HG02973 (cell line): ENCODE data around the gene MICALL2.

ENCODE experiments used
- ATAC-seq: cut with Tn5 transposase; IDR thresholded peaks from one replicate; pipeline ENCODE4 v1.9.1; 2021; ENCODE audit warnings: moderate library complexity; ENCODE audit not compliant: unreplicated experiment

Gene MICALL2

GRCh38 chr7:1434891-1435670 is 24.2 kb downstream of the MICALL2 start:
- no peak for ATAC-seq

DNA sequence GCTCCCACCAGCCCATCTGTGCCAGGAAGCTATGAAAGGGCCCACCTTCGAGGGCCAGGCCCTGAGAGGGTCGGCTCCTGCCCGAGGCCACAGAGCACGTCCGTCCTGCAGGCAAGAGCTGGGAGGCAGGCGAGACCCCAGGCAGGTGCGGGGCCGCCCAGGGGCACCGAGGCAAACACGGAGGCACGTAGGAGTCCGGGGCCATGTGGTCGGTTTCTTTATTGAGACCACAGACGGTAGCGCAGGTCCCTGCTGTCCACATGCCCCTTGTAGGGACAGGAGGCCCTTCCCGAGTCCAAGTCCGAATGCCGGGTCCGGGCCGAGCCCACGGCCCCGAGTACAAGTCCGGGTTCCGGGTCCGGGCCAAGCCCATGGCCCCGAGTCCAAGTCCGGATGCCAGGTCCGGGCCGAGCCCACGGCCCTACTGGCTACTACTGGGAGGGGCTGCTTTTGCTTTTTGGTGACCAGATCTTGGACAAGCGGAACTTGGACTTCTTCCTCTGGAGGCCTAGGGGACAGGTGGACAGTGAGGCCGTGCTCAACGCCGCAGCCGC is 25.0 kb downstream of the MICALL2 start:
- ATAC-seq, result no peak

- ATAC-seq, result no peak
Measured at GRCh38 chr7:1433128-1433920, 25.9 kb downstream of the MICALL2 start.

DNA sequence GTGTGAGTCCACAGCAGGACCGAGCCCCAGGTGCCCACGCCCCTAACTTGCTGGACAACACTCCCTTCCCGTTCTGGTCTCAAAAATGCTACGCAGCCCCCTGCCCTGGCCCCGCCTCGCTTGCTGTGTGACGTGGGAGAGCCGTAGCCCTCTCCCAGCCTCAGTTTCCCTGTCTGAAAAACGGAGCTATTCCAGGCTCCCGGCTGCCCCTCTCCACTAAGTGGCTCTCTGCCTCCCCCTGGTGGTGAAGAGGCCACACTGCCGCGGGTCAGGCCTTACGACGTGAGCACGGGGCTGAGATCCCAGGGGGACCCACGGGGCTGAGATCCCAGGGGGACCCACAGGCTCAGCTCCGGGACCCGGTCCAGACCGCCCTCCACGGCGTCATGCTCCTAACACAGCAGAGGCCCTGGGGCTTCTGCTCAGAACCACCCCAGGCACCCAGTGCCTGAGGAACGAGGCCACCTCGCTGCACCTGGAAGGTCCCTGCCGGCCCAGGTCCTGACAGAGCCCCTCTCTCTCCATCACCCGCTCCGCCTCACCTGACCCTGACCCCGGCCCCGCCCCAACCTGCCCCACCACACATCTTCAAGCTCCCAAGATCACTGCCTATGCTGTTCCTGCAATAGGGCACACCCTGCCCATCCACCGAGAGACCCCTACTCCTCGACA is 26.7 kb downstream of the MICALL2 start:
- ATAC-seq, result no peak

DNA sequence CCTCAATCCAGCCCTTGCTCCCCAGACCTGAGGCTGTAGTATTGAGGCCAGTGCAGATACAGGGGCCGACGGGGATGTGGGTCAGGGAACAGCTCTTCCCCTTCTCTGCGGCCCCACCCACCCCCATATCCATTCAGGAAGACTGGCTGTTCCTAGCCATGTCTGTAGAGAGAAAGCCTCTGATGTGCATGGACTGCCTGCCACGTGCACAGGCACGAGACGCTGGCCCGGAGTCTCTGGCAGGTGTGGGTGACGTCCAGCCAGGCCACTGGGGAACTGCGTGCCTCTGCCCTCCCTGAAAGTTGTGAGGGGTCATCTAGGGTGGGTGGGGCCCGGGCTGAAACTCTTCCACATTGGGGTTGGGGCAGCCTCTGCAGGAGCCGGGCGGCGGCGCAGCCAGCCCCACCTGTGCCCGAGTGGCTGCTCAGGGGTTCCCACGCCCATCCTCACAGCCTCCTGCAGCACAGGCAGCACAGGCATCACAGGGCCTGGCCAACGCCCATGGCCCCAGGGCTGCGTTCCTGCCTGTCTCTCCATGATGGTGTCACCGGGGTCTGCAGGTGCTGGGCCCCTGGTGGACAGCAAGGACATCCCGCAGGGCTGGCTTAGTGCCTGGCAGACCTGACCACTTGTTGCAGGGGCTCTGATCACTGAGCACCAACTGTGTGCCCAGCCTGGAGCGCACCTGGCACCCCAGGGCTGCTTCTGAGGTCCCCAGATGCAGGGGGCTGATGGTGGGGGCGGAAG is 27.5 kb downstream of the MICALL2 start:
- no peak for ATAC-seq

GRCh38 chr7:1431226-1431625 is 28.0 kb downstream of the MICALL2 start:
- ATAC-seq, result no peak

DNA sequence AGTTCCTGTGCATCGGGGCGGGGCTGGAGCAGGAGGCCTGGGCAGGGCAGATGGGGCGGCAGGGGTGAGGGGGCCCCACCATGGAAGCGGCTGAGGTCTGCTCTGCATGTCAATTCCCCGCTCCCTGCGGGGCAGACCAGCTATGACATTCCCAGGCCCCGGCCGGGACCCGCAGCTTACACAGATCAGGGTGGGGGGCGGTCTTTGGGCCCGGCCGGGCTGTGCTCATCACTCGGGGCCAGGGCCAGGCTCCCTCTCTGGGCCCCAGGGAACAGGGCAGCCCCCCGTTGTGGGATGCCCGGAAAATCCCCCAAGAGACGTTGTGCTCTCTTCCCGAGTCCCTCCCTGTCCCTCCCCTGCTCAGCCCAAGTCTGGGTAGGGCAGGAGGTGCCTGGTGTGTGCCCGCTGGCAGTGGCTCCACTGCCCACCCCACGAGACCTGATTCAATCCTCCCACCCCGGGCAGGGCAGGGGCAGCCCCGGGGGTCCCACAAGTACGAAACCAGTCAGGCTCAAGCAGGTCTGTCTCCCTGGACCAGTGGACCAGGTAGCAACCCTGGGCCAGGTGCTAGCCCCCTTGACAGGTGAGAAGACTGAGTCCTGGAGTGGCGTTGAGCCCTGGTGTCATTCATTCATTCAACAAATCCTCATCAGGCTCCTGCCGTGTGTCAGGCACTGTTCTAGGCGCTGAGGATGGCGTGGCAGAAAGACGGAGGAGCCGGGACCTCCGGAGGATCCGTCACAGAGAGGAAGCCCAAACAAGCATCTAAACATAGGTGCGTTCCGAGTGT is 29.0 kb downstream of the MICALL2 start:
- no peak for ATAC-seq

- no peak for ATAC-seq
Measured at GRCh38 chr7:1428941-1429501, 30.2 kb downstream of the MICALL2 start.

DNA sequence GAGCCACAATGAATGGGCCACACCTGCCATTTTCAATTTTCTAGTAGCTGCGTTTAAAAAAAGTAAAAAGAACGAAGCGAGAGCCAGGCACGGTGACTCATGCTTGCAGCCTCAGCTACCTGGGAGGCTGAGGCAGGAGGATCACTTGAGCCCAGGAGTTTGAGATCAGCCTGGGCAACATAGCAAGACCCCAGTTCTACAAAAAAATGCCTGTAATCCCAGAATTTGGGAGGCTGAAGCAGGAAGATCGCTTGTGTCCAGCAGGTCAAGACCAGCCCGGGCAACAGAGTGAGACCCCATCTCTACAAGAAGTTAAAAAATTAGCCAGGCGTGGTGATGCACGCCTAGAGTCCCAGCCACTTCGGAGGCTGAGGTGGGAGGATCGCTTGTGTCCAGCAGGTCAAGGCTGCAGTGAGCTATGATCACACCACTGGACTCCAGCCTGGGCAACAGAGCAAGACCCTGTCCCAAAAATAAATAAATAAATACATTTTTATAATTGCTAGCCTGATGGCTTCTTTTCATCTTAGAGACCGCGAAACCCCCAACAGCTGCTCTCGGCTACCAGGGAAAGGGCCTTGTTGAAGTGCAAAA is 32.1 kb downstream of the MICALL2 start:
- no peak for ATAC-seq

GRCh38 chr7:1426474-1426873 is 32.8 kb downstream of the MICALL2 start:
- no peak for ATAC-seq

DNA sequence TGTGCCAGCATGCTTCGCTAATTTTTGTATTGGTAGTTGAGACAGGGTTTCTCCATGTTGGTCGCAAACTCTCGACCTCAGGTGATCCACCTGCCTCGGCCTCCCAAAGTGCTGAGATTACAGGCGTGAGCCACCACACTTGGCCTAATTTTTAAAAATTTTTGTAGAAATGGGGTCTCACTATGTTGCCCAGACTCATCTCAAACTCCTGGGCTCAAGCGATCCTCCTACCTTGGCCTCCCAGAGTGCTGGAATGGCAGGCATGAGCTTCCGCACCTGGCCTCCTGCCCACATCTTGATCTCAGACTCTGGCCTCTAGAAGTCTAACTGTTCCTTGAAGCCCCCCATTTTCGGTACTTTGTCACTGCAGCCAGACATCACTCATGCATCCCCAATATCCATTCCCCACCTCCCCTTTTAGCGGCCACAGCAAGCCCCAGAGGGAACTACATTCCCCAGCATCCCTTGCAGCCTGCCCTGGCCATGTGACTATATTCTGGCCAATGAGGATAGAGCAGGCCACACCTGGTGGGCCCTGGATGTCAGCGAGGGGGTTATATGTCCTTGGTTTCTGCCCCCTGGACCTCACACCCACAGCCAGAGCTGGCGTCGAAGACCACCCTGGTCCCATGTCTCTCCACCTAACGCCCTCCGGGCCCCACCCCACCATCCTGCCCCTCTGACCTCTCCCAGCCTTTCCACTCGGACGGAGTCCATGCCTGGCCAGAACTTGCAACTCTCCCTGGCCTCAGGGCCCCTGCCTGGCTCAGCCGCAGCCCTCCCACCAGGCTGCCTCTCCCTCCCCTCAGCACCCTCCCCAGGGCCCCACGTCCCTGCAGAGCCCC is 33.8 kb downstream of the MICALL2 start:
- ATAC-seq, result no peak

DNA sequence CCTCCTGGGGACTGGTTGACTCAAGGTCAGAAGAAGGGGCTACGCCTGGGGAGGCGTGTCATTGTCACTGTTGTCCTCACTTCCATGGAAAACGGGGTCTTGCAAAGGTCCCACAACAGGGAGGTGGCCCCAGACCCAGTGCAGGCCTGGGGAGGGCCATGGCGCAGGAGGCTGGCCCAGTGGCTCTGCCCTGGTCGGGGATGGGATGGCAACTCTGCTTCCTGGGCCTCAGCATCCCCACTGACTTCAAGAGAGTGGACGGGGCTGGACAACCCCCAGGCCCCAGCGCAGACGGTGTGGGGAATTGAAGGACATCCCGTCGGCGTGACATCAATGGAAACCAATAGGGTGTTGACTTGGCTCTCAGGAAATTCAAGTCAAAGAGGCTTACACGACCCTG is 35.2 kb downstream of the MICALL2 start:
- ATAC-seq, result no peak

GRCh38 chr7:1423264-1423811 is 35.9 kb downstream of the MICALL2 start:
- no peak for ATAC-seq

DNA sequence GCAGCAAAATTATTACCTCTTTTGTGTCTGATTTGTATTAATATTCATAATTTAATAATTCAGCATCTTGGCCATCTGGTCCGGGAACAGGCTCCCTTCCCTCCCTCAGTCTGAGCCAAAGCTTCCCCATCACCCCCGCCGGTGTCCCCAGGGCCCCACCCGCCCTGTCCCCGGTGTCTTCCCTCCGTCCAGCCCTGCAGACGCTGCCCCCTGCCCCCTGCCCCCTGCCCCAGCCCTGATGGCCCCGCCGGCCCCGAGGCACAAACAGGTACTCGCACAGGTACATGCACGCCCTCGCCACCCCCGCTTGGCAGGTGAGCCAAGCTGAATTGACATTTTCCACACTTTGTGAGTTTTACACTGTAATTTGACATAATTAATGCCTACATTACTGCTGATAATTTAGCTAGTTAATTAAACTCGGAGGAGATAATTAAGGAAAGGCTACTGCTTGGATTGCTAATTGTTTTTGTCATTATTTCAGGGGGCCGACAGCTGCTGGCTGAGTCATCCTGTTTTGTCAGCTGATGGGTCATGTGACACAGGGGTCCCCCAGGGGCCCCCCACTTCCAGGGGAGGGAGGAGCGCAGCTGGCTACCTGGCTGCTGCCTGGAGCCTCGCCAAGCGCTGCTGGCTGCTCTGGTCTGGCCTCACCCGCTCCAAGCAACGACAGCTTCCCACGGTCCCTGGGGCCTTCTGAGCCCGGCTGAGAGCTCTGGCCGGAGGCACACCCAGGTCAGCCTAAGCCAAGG is 36.6 kb downstream of the MICALL2 start:
- ATAC-seq, result no peak

GRCh38 chr7:1421946-1422345 is 37.3 kb downstream of the MICALL2 start:
- ATAC-seq, result no peak

DNA sequence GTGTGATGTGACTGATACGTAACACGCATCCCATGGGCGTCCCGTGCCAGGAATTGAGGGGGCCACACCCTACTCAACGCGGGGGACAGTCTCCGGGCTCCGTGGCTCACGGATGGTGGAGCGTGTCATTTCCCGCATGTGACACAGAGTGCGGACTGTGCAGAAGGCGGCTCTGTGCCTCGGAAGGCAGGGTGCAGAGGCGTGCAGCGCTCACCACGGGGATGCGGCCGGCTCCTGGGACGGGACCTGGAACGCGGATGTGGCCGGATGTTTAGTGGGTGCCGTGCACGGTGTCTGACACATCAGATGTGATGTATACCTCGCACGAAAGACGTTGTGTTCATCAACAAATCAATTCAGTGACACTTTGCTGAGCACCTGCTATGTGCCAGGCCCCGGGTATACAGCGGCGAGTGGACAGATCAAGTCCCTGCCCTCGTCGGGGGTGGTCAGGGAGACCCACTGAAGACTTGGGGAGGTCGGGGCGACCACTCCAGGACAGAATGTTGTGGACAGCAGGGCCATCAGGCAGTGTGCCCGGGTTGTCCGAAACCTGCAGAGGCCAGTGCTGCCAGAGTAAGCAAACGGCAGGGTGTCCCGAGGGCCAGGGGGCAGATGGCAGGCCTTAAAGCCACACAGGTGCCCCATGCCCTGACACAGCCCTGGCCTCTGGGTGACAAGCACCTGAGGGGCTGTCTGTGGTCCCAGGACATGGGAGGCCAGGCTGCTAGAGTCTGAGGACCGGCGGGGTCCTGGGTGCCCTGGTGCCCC is 38.1 kb downstream of the MICALL2 start:
- ATAC-seq, result no peak

DNA sequence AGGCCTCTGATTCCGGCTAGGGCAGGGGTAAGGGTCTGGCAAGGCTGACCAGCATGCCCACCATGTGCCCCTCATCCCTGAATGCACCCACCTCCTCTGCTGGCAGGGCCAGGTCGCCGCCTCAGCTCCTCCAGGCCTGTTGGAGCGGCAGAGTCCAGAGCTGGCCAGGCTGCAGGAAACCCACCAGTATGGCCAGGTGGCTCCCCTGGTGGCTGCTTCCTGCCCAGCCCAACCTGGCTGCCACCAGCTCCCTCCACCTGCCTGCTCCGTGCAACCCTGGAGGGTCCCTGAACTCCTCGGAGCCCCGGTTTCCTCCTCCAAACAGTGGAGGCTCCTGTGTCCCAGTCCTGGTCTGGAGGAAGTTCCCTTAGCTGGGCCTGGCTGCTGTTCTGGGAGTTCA is 39.6 kb downstream of the MICALL2 start:
- ATAC-seq, result no peak
